ACHN (cell line): ENCODE results near the gene PRSS12.
"Not testable (repeated sequence)": the region's sequence is repeated elsewhere in the genome, so short reads cannot be mapped to it uniquely, and the experiment has no call there.

ENCODE experiments used
- DNase-seq: peaks from one replicate; pipeline ENCODE4 v3.0.0-alpha.2; 2015
- in situ Hi-C: cut with HindIII; loops from 2 replicates; pipeline ENCODE4 v1.10.0; 2017; ENCODE audit warnings: low sequenced_read_pairs, low pct_ligation_motif_present, low pct_unique_long_range_greater_than_20kb

Gene PRSS12

GRCh38 chr4:118285931-118286330 is 66.9 kb downstream of the PRSS12 start:
- in situ Hi-C loops, result no loop called here
- no peak for DNase-seq

- no peak for DNase-seq
- in situ Hi-C loops, result no loop called here
Measured at GRCh38 chr4:118284169-118284568, 68.6 kb downstream of the PRSS12 start.

GRCh38 chr4:118282692-118283091 is 70.1 kb downstream of the PRSS12 start:
- DNase-seq, result no peak
- in situ Hi-C loops, result no loop called here

GRCh38 chr4:118281611-118282442 is 71.0 kb downstream of the PRSS12 start:
- peak; percentile 24 for DNase-seq
- in situ Hi-C loops, result no loop called here

- in situ Hi-C loops, result no loop called here
- DNase-seq, result peak; percentile 64
Measured at GRCh38 chr4:118280501-118281218, 72.1 kb downstream of the PRSS12 start.

GRCh38 chr4:118279920-118280432 is 72.8 kb downstream of the PRSS12 start:
- no peak for DNase-seq

GRCh38 chr4:118279328-118279727 is 73.5 kb downstream of the PRSS12 start:
- in situ Hi-C loops, result no loop called here
- no peak for DNase-seq

More at GRCh38 chr4:118279920-118280432, 72.8 kb downstream of the PRSS12 start:
- in situ Hi-C loops, result no loop called here

- in situ Hi-C loops, result no loop called here
Measured at GRCh38 chr4:118278473-118279274, 74.1 kb downstream of the PRSS12 start.

GRCh38 chr4:118277243-118277642 is 75.6 kb downstream of the PRSS12 start:
- in situ Hi-C loops, result no loop called here
- DNase-seq, result no peak

More at GRCh38 chr4:118278473-118279274, 74.1 kb downstream of the PRSS12 start:
- DNase-seq, result peak; percentile 94

- DNase-seq, result no peak
- in situ Hi-C loops, result no loop called here
Measured at GRCh38 chr4:118276580-118276979, 76.2 kb downstream of the PRSS12 start.

GRCh38 chr4:118273642-118274041 is 79.2 kb downstream of the PRSS12 start:
- in situ Hi-C loops, result no loop called here
- DNase-seq, result no peak

- in situ Hi-C loops, result no loop called here
- no peak for DNase-seq
Measured at GRCh38 chr4:118271788-118272187, 81.0 kb downstream of the PRSS12 start.

- in situ Hi-C loops, result no loop called here
- peak; percentile 53 for DNase-seq
Measured at GRCh38 chr4:118270492-118270891, 82.3 kb downstream of the PRSS12 start.

GRCh38 chr4:118268780-118269179 is 84.0 kb downstream of the PRSS12 start:
- in situ Hi-C loops, result no loop called here
- DNase-seq, result no peak

- DNase-seq, in situ Hi-C loops: not testable (repeated sequence)
Measured at GRCh38 chr4:118266145-118266496, 86.7 kb downstream of the PRSS12 start.

- DNase-seq, result peak; percentile 58
- in situ Hi-C loops, result no loop called here
Measured at GRCh38 chr4:118265312-118266144, 87.3 kb downstream of the PRSS12 start.

GRCh38 chr4:118264096-118264495 is 88.7 kb downstream of the PRSS12 start:
- in situ Hi-C loops, result no loop called here
- no peak for DNase-seq

GRCh38 chr4:118260309-118260708 is 92.5 kb downstream of the PRSS12 start:
- no peak for DNase-seq
- in situ Hi-C loops, result no loop called here
